Endothelial cell of umbilical vein (primary cell): Measurements from ENCODE around the gene ARID1B. TPM values are rescaled to one million over a fixed set of nuclear protein-coding genes. Genes with fewer than 3 reads are reported as not detected.

ENCODE experiments used
- BruUV-seq: library from RNA; stranded (reverse); fragments of 400-500 nt; replicated peaks from 2 replicates; lab custom pipeline; 2021; lab: Mats Ljungman, UMichigan
- CTCF ChIA-PET: fragments of 300-600, 350-600 bp; sonication (Branson Sonifier 250); formaldehyde crosslinking; loops from one replicate; lab custom pipeline; 2021; ENCODE audit warnings: antibody characterized with exemption, inconsistent platforms; lab: Charles Lee
- POLR2A ChIA-PET: fragments of 300-600, 350-600 bp; sonication (Branson Sonifier 250); formaldehyde crosslinking; loops from one replicate; lab custom pipeline; 2021; ENCODE audit warnings: antibody characterized with exemption, inconsistent platforms; lab: Charles Lee
- DNase-seq: peaks from one replicate; pipeline ENCODE4 v3.0.0-alpha.2; 2011; ENCODE audit warnings: low read depth, low spot score
- FAIRE-seq: peaks from 2 replicates; lab custom pipeline; 2011; peaks lifted over from hg19 to GRCh38; lab: Jason Lieb, UNC
- H2AFZ ChIP-seq: 2 replicates; pipeline ENCODE4 v1.6.0; 2012; ENCODE audit warnings: low read depth, low read length, control low read depth, inconsistent platforms
- H3K27ac ChIP-seq: 2 replicates; pipeline ENCODE4 v1.5.1; 2011; ENCODE audit warnings: low read depth, mild to moderate bottlenecking, control low read depth, low read length, moderate library complexity; ENCODE audit not compliant: insufficient read depth
- H3K27me3 ChIP-seq, 2 experiments: 2 replicates each; pipeline versions ENCODE4 v1.6.0 to v1.6.1; 2011; ENCODE audit warnings: low read length in 2 of 2, mixed read lengths in 1 of 2; ENCODE audit not compliant: control insufficient read depth in 2 of 2, insufficient read depth in 2 of 2
- H3K36me3 ChIP-seq, 2 experiments: 2 replicates in 1 of 2; 3 replicates in 1 of 2; pipeline ENCODE4 v1.5.1; 2011; ENCODE audit warnings: low read length in 2 of 2, mild to moderate bottlenecking in 1 of 2, moderate library complexity in 1 of 2; ENCODE audit not compliant: control insufficient read depth in 2 of 2, insufficient read depth in 2 of 2; ENCODE audit errors: extremely low read depth in 1 of 2
- H3K4me1 ChIP-seq: 3 replicates; pipeline ENCODE4 v1.5.1; 2011; ENCODE audit warnings: mild to moderate bottlenecking, low read length; ENCODE audit not compliant: control insufficient read depth, insufficient read depth; ENCODE audit errors: extremely low read depth
- H3K4me2 ChIP-seq: 2 replicates; pipeline ENCODE4 v1.6.1; 2011; ENCODE audit warnings: low read length, control low read depth, mixed read lengths; ENCODE audit not compliant: insufficient read depth
- H3K4me3 ChIP-seq, 3 experiments: fragments of 200-600 bp in 1 of 3; sonication (generic), shearing (Covaris generic) in 1 of 3; replicated peaks in 1 of 3; 2 replicates each; pipeline ENCODE4 v1.5.1; 2011 to 2016; ENCODE audit warnings: control low read depth in 3 of 3, low read length in 3 of 3, mild to moderate bottlenecking in 2 of 3, inconsistent platforms in 1 of 3, low read depth in 1 of 3, moderate library complexity in 1 of 3; ENCODE audit not compliant: insufficient read depth in 1 of 3
- H3K79me2 ChIP-seq: 2 replicates; pipeline ENCODE4 v1.6.0; 2012; ENCODE audit warnings: low read length, inconsistent platforms; ENCODE audit not compliant: control insufficient read depth, insufficient read depth
- H3K9ac ChIP-seq: replicated peaks from 2 replicates; pipeline ENCODE3; 2011; ENCODE audit warnings: low read length, control low read depth; ENCODE audit not compliant: insufficient read depth; ENCODE audit errors: extremely low read depth
- H3K9me1 ChIP-seq: replicated peaks from 3 replicates; pipeline ENCODE4 v1.6.0; 2011; ENCODE audit warnings: mild to moderate bottlenecking, low read length; ENCODE audit not compliant: control insufficient read depth, insufficient read depth; ENCODE audit errors: extremely low read depth
- H3K9me3 ChIP-seq: replicated peaks from 2 replicates; pipeline ENCODE4 v1.5.1; 2012; ENCODE audit warnings: low read length, inconsistent platforms; ENCODE audit not compliant: control insufficient read depth, insufficient read depth
- H4K20me1 ChIP-seq: replicated peaks from 2 replicates; pipeline ENCODE3; 2011; ENCODE audit warnings: mild to moderate bottlenecking, low read length; ENCODE audit not compliant: control insufficient read depth, insufficient read depth; ENCODE audit errors: extremely low read depth
- CTCF ChIP-seq, 2 donors: IDR thresholded peaks; 1 replicate in 1 of 2; 2 replicates in 1 of 2; pipeline ENCODE4 v1.5.1; 2011; ENCODE audit warnings: low read length in 2 of 2, mild to moderate bottlenecking in 2 of 2, moderate library complexity in 2 of 2, control low read depth in 1 of 2, inconsistent platforms in 1 of 2, low read depth in 1 of 2; ENCODE audit not compliant: insufficient read depth in 1 of 2; ENCODE audit errors: extremely low read depth in 1 of 2
- EZH2 ChIP-seq: IDR thresholded peaks from 2 replicates; pipeline ENCODE4 v1.6.1; 2012; ENCODE audit warnings: borderline replicate concordance, low read depth, mild to moderate bottlenecking, moderate library complexity, low read length, inconsistent platforms; ENCODE audit not compliant: severe bottlenecking
- JUN ChIP-seq: IDR thresholded peaks from 2 replicates; pipeline ENCODE4 v1.6.1; 2011; ENCODE audit warnings: borderline replicate concordance, low read depth; ENCODE audit not compliant: insufficient read length, insufficient read depth
- dilution Hi-C: fragments of 300-500 bp; cut with MboI; formaldehyde crosslinking; loops from one replicate; pipeline ENCODE4 v1.15.0; 2019; ENCODE audit warnings: low sequenced_read_pairs; ENCODE audit not compliant: extremely low pct_ligation_motif_present
- intact Hi-C: fragments of 100-400 bp; cut with micrococcal nuclease; formaldehyde crosslinking; loops from one replicate; pipeline ENCODE4 v1.10.0; 2022
- polyA plus RNA-seq, 4 experiments: library from polyadenylated mRNA; depleted of rRNA in 3 of 4; stranded (reverse) in 3 of 4; unstranded in 1 of 4; fragments of >200 nt; gene quantifications; 2 replicates each; pipeline versions ENCODE4 v1.2.1 to v1.2.3, GENCODE V29; 2011 to 2012; ENCODE audit warnings: missing spikeins in 1 of 4
- total RNA-seq: library from RNA; stranded (reverse); gene quantifications from 2 replicates; pipeline ENCODE4 v1.2.3, GENCODE V29; 2021

ARID1B gene
- total and polyA plus RNA-seq, 2 donors (not counting 3 experiments of a cell fraction or from before 2014, with no cell fraction given) = 21.8 to 89.5 TPM

GRCh38 chr6:157020881-157021343 is 243.7 kb downstream of the ARID1B start:
- FAIRE-seq = peak; percentile 78
- peaks cover 38% of the 10 kb centered on the region for H3K79me2 ChIP-seq

More at GRCh38 chr6:157020881-157021343, 243.7 kb downstream of the ARID1B start:
- H3K9me3 ChIP-seq = no peaks in the 10 kb centered on the region
- no peak for TF ChIP-seq JUN
- no peak for TF ChIP-seq EZH2
- no peak for TF ChIP-seq CTCF (IDR thresholded peaks at IDR 0.05; ENCODE audit: extremely low read depth in 1 of 2, insufficient read depth in 1 of 2, low read depth in 1 of 2, low read length in 2 of 2)
- CTCF ChIA-PET = interaction anchor here (1.0 to 2.1 kb wide), 7 partner anchors 12 to 456 kb away, joined by 3 to 13 read pairs (median 4); no protein-coding TSS in a partner anchor
- peak overlapping the region; percentile 9 for H2AFZ ChIP-seq
- H3K27me3 ChIP-seq = no peaks in the 10 kb centered on the region
- intact Hi-C loops = loop anchor here (1.0 to 5.0 kb wide), 6 partner anchors 69 to 674 kb away; no protein-coding TSS in a partner anchor
- peak overlapping the region; percentile 92 for H3K27ac ChIP-seq
- H3K4me2 ChIP-seq = peak overlapping the region; percentile 98
- no peaks in the 10 kb centered on the region for H4K20me1 ChIP-seq
- DNase-seq = peak; percentile 66
- TSS peak; percentile 92 for BruUV-seq
- H3K9me1 ChIP-seq = no peaks in the 10 kb centered on the region
- H3K9ac ChIP-seq = peak overlapping the region; percentile 94
- POLR2A ChIA-PET = interaction anchor here (0.9 kb wide), 1 partner anchor 245 kb away, joined by 3 read pairs; no protein-coding TSS in a partner anchor
- peak overlapping the region; percentile 39 to 94 (median 92) for H3K4me3 ChIP-seq
- no peaks in the 10 kb centered on the region for H3K36me3 ChIP-seq
- peaks cover 18% of the 10 kb centered on the region for H3K4me1 ChIP-seq
- dilution Hi-C loops = no loop called here
